RWPE1 (cell line): ENCODE data around the gene IL22.
A peak's percentile ranks its signal among the peaks of the same experiment; 100 is the strongest.

Source experiments
- CTCF ChIA-PET: fragments of 350-600 bp; sonication (Branson Sonifier 250); formaldehyde crosslinking; extraction: SDS; loops from one replicate; lab custom pipeline; 2021; lab: Yijun Ruan, JAX
- POLR2A ChIA-PET: fragments of 400-600 bp; formaldehyde crosslinking; extraction: SDS; loops from one replicate; lab custom pipeline; 2020; ENCODE audit warnings: antibody characterized with exemption; ENCODE audit not compliant: low non-redundant PET; lab: Yijun Ruan, JAX
- DNase-seq: peaks from one replicate; pipeline ENCODE4 v3.0.0; 2012; ENCODE audit warnings: low spot score
- H3K27ac ChIP-seq: fragments of 450-650 bp; 2 replicates; pipeline ENCODE4 v1.5.1; 2017
- CTCF ChIP-seq: fragments of 450-650 bp; conservative IDR thresholded peaks from 2 replicates; pipeline ENCODE4 v1.5.1; 2017; ENCODE audit warnings: low read depth, mild to moderate bottlenecking

The IL22 gene

GRCh38 chr12:68231229-68231628 is 22.2 kb downstream of the IL22 start:
- DNase-seq = no peak
- no peak overlapping the region for H3K27ac ChIP-seq
- ChIA-PET CTCF (interaction anchor here (0.9 kb wide), 1 partner anchor 90 kb away, joined by 3 read pairs; no protein-coding TSS in a partner anchor), POLR2A (no interaction called here)
- TF ChIP-seq CTCF = no peak

GRCh38 chr12:68229956-68230355 is 23.4 kb downstream of the IL22 start:
- ChIA-PET CTCF (no interaction called here), POLR2A (no interaction called here)
- DNase-seq = no peak
- H3K27ac ChIP-seq = no peak overlapping the region
- no peak for TF ChIP-seq CTCF

- CTCF ChIA-PET = no interaction called here
- POLR2A ChIA-PET = no interaction called here
- no peak for DNase-seq
- no peak for TF ChIP-seq CTCF
- H3K27ac ChIP-seq = no peak overlapping the region
Measured at GRCh38 chr12:68227356-68227755, 26.0 kb downstream of the IL22 start.

GRCh38 chr12:68225576-68226476 is 27.6 kb downstream of the IL22 start, which contains the start of gene IL26:
IL26 (minus strand) TSS chr12:68225810; CDS start chr12:68225756, 54 bp downstream.
- no peak within 1 kb of the TSS for H3K27ac ChIP-seq
- DNase-seq = no peak
- CTCF ChIA-PET = interaction anchor here (0.5 to 0.7 kb wide), 2 partner anchors 101 to 1200 kb away, joined by 3 read pairs; no protein-coding TSS in a partner anchor
- POLR2A ChIA-PET = no interaction called here
- no peak for TF ChIP-seq CTCF

GRCh38 chr12:68224613-68225285 is 28.7 kb downstream of the IL22 start:
- peak; percentile 5 for DNase-seq
- no peak for TF ChIP-seq CTCF
- ChIA-PET POLR2A (no interaction called here), CTCF (interaction anchor here (0.6 to 1.2 kb wide), 3 partner anchors 24 to 135 kb away, joined by 3 to 5 read pairs (median 4); no protein-coding TSS in a partner anchor)
- no peak overlapping the region for H3K27ac ChIP-seq

- POLR2A ChIA-PET = no interaction called here
- H3K27ac ChIP-seq = no peak overlapping the region
- TF ChIP-seq CTCF = peak; percentile 84
- CTCF ChIA-PET = interaction anchor here (0.6 to 1.6 kb wide), 14 partner anchors 9 to 893 kb away, joined by 3 to 11 read pairs (median 4); partner anchors contain the start of gene MDM1
- peak; percentile 81 for DNase-seq
Measured at GRCh38 chr12:68223067-68223747, 30.2 kb downstream of the IL22 start.
